GM12878 (cell line): Measurements from ENCODE around the gene TBC1D25. TPM values are rescaled to one million over a fixed set of nuclear protein-coding genes. Genes with fewer than 3 reads are reported as not detected.

Source experiments
- BCL3 ChIP-seq: IDR thresholded peaks from 2 replicates; pipeline ENCODE4 v1.6.1; 2011; ENCODE audit warnings: borderline replicate concordance, low read depth, mild to moderate bottlenecking, moderate library complexity, low read length; ENCODE audit not compliant: insufficient read depth, poor library complexity, severe bottlenecking
- BHLHE40 ChIP-seq, 2 experiments: fragments of 450-650 bp in 1 of 2; IDR thresholded peaks; 2 replicates each; pipeline ENCODE4 v1.6.1; 2011 to 2017; ENCODE audit warnings: low read depth in 2 of 2, borderline replicate concordance in 1 of 2, improper control_type of control experiment in 1 of 2, low read length in 1 of 2, mild to moderate bottlenecking in 1 of 2
- FOXM1 ChIP-seq: IDR thresholded peaks from 2 replicates; pipeline ENCODE4 v1.6.1; 2012; ENCODE audit warnings: low read depth, mild to moderate bottlenecking, inconsistent platforms, low read length, moderate library complexity
- KDM1A ChIP-seq: fragments of 200-600 bp; sonication (generic); IDR thresholded peaks from 2 replicates; pipeline ENCODE4 v1.6.1; 2016; ENCODE audit warnings: borderline replicate concordance
- MLLT1 ChIP-seq: fragments of 450-650 bp; IDR thresholded peaks from 2 replicates; pipeline ENCODE4 v1.6.1; 2016; ENCODE audit warnings: mild to moderate bottlenecking
- NKRF ChIP-seq: fragments of 450-650 bp; conservative IDR thresholded peaks from 2 replicates; pipeline ENCODE4 v1.6.1; 2017; ENCODE audit warnings: mild to moderate bottlenecking, moderate library complexity
- NR2F1 ChIP-seq: fragments of 450-650 bp; conservative IDR thresholded peaks from 2 replicates; pipeline ENCODE4 v1.6.1; 2017; ENCODE audit warnings: mild to moderate bottlenecking
- RAD51 ChIP-seq: fragments of 450-650 bp; IDR thresholded peaks from 2 replicates; pipeline ENCODE4 v1.6.1; 2016; ENCODE audit warnings: moderate library complexity, mild to moderate bottlenecking, inconsistent platforms
- REST ChIP-seq: IDR thresholded peaks from 2 replicates; pipeline ENCODE4 v1.6.1; 2012; ENCODE audit warnings: mild to moderate bottlenecking, low read depth, low read length
- RUNX3 ChIP-seq: IDR thresholded peaks from 2 replicates; pipeline ENCODE4 v1.6.1; 2012; ENCODE audit warnings: low read length, inconsistent platforms
- TCF12 ChIP-seq: IDR thresholded peaks from 2 replicates; pipeline ENCODE4 v1.6.1; 2011; ENCODE audit warnings: low read depth, mild to moderate bottlenecking, low read length
- USF2 ChIP-seq: IDR thresholded peaks from 2 replicates; pipeline ENCODE4 v1.6.1; 2011; ENCODE audit warnings: low read depth, low read length, improper control_type of control experiment, borderline replicate concordance
- YBX1 ChIP-seq: fragments of 450-650 bp; IDR thresholded peaks from 2 replicates; pipeline ENCODE4 v1.6.1; 2016; ENCODE audit warnings: antibody characterized with exemption
- ZBTB4 ChIP-seq: fragments of 450-650 bp; formaldehyde crosslinking; IDR thresholded peaks from 2 replicates; pipeline ENCODE4 v1.4.0; 2022; ENCODE audit warnings: mild to moderate bottlenecking, moderate library complexity
- ZNF384 ChIP-seq: IDR thresholded peaks from 2 replicates; pipeline ENCODE4 v1.6.1; 2012; ENCODE audit warnings: low read depth, mild to moderate bottlenecking, low read length, improper control_type of control experiment, borderline replicate concordance
- polyA plus RNA-seq, 11 experiments: library from polyadenylated mRNA; depleted of rRNA in 4 of 11; unstranded in 6 of 11; stranded (reverse) in 5 of 11; fragments of >200 nt; fragmentation: Nextera tagmentation in 4 of 11; fragmentation: Illumina TruSeq in 1 of 11; extraction: Ambion mirVana in 4 of 11; extraction: Trizol in 1 of 11; gene quantifications; 1 replicate in 1 of 11; 2 replicates in 10 of 11; pipeline versions ENCODE4 v1.2.1 to v1.2.3, GENCODE V29; 2011 to 2016; ENCODE audit warnings: inconsistent platforms in 2 of 11, missing spikeins in 2 of 11, low read depth in 1 of 11
- total RNA-seq, 4 experiments: library from RNA; depleted of rRNA in 3 of 4; stranded (reverse); fragments of >200 nt in 3 of 4; fragmentation: Illumina TruSeq in 1 of 4; extraction: Trizol in 1 of 4; gene quantifications; 2 replicates each; pipeline versions ENCODE4 v1.2.1 to v1.2.3, GENCODE V29; 2013 to 2021

The TBC1D25 gene
- total and polyA plus RNA-seq, 10 of the 15 experiments (the other 5 are each of a cell fraction or from before 2014, with no cell fraction given), result 0.79 to 17.3 (median 10.0) TPM

- TF ChIP-seq ZNF384 (no peak), ZBTB4 (CRISPR knock-in tag) (no peak), USF2 (no peak; the same call in 1 of the 2 replicates), MLLT1 (no peak), REST (no peak), FOXM1 (no peak), YBX1 (no peak), BHLHE40 (IDR thresholded peaks at IDR 0.05; ENCODE audit: borderline replicate concordance in 1 of 2, low read depth in 2 of 2, low read length in 1 of 2) (peak in 1 of 2 experiments; percentile 74; a peak in 2 of 4 replicates), TCF12 (0 out of 2 replicates have a peak, but pooled peaks have one; percentile 7), KDM1A (no peak), BCL3 (no peak), NR2F1 (no peak), RAD51 (peak; percentile 45; the same call in 1 of the 2 replicates), RUNX3 (no peak), NKRF (0 out of 2 replicates have a peak, but pooled peaks have one; percentile 26)
Observed at GRCh38 chrX:48539345-48540027, at the start of gene TBC1D25 (continued).
